ENCODE results near the gene TDG.

GRCh38 chr12:103998976-103999375 is 33.3 kb downstream of the TDG start:
- no peak for TF ChIP-seq POLR2A (IDR thresholded peaks at IDR 0.05)
- TF ChIP-seq, protein P1, sequence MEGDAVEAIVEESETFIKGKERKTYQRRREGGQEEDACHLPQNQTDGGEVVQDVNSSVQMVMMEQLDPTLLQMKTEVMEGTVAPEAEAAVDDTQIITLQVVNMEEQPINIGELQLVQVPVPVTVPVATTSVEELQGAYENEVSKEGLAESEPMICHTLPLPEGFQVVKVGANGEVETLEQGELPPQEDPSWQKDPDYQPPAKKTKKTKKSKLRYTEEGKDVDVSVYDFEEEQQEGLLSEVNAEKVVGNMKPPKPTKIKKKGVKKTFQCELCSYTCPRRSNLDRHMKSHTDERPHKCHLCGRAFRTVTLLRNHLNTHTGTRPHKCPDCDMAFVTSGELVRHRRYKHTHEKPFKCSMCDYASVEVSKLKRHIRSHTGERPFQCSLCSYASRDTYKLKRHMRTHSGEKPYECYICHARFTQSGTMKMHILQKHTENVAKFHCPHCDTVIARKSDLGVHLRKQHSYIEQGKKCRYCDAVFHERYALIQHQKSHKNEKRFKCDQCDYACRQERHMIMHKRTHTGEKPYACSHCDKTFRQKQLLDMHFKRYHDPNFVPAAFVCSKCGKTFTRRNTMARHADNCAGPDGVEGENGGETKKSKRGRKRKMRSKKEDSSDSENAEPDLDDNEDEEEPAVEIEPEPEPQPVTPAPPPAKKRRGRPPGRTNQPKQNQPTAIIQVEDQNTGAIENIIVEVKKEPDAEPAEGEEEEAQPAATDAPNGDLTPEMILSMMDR (IDR thresholded peaks at IDR 0.05 in 4 of 5, conservative IDR thresholded peaks at IDR 0.05 in 1 of 5): no peak

Data from gastrocnemius medialis (tissue), 4 donors.